Endometrial microvascular endothelial cells (primary cell): ENCODE data around the gene TADA2A. TPM values are rescaled to one million over a fixed set of nuclear protein-coding genes. Genes with fewer than 3 reads are reported as not detected.
"Not testable (repeated sequence)": the region's sequence is repeated elsewhere in the genome, so short reads cannot be mapped to it uniquely, and the experiment has no call there.

Experiments used
- in situ Hi-C: cut with HindIII; loops from 2 replicates; pipeline ENCODE4 v1.10.0; 2017; ENCODE audit warnings: low sequenced_read_pairs, low pct_unique_long_range_greater_than_20kb; ENCODE audit errors: inconsistent ontology term
- total RNA-seq: library from RNA; depleted of rRNA; stranded (reverse); fragments of >200 nt; gene quantifications from one replicate; pipeline ENCODE4 v1.2.3, GENCODE V29; 2015; ENCODE audit errors: inconsistent ontology term

Gene TADA2A
- total RNA-seq, 1 donor from 2014 or later, result 12.7 TPM

GRCh38 chr17:37446027-37446426, 39.3 kb downstream of the TADA2A start:
- in situ Hi-C loops, result no loop called here

GRCh38 chr17:37447641-37448040, 41.0 kb downstream of the TADA2A start:
- in situ Hi-C loops, result no loop called here

GRCh38 chr17:37450112-37450511, 43.4 kb downstream of the TADA2A start:
- in situ Hi-C loops, result no loop called here

- in situ Hi-C loops, result not testable (repeated sequence)
These were observed 51.1 kb downstream of the TADA2A start for GRCh38 chr17:37457801-37458200.

- in situ Hi-C loops, result no loop called here
These were observed 52.1 kb downstream of the TADA2A start for GRCh38 chr17:37458805-37459204.

- in situ Hi-C loops, result no loop called here
These were observed 55.0 kb downstream of the TADA2A start for GRCh38 chr17:37461668-37462067.

- in situ Hi-C loops, result no loop called here
These were observed 55.8 kb downstream of the TADA2A start for GRCh38 chr17:37462492-37462891.

GRCh38 chr17:37463039-37463438, 56.4 kb downstream of the TADA2A start:
- in situ Hi-C loops, result no loop called here

- in situ Hi-C loops, result no loop called here
These were observed 58.5 kb downstream of the TADA2A start for GRCh38 chr17:37465069-37465616.

GRCh38 chr17:37466471-37466870, 59.8 kb downstream of the TADA2A start:
- in situ Hi-C loops, result no loop called here

- in situ Hi-C loops, result no loop called here
These were observed 63.5 kb downstream of the TADA2A start for GRCh38 chr17:37470181-37470580.

GRCh38 chr17:37475731-37476420, 69.2 kb downstream of the TADA2A start:
- in situ Hi-C loops, result no loop called here

- in situ Hi-C loops, result no loop called here
These were observed 69.9 kb downstream of the TADA2A start for GRCh38 chr17:37476431-37477120.

- in situ Hi-C loops, result no loop called here
These were observed 71.5 kb downstream of the TADA2A start for GRCh38 chr17:37478187-37478586.

- in situ Hi-C loops, result no loop called here
These were observed 72.3 kb downstream of the TADA2A start for GRCh38 chr17:37479025-37479424.

- in situ Hi-C loops, result no loop called here
These were observed 73.7 kb downstream of the TADA2A start for GRCh38 chr17:37480427-37480826.

- in situ Hi-C loops, result no loop called here
These were observed 74.4 kb downstream of the TADA2A start for GRCh38 chr17:37481001-37481665.

- in situ Hi-C loops, result no loop called here
These were observed 76.8 kb downstream of the TADA2A start for GRCh38 chr17:37483311-37484039.

GRCh38 chr17:37485938-37486570, 79.4 kb downstream of the TADA2A start:
- in situ Hi-C loops, result no loop called here
